Thoracic aorta (tissue), 2 donors: ENCODE results near the gene PITRM1. TPM values are rescaled to one million over a fixed set of nuclear protein-coding genes. Genes with fewer than 3 reads are reported as not detected.

ENCODE experiments used
- ATAC-seq: fragments of 150-250 bp; one replicate; pipeline ENCODE4 v1.8.0; 2017; ENCODE audit warnings: low read depth; ENCODE audit not compliant: insufficient number of reproducible peaks, low FRiP score
- DNase-seq: peaks from one replicate; pipeline ENCODE4 v3.0.0-alpha.2; 2020; ENCODE audit warnings: low spot score
- H3K27ac ChIP-seq, 2 donors: fragments of 200-600 bp; sonication (generic); 1 replicate in 1 of 2; 2 replicates in 1 of 2; pipeline ENCODE4 v1.5.1; 2016; ENCODE audit warnings: mild to moderate bottlenecking in 2 of 2, moderate library complexity in 2 of 2
- H3K27me3 ChIP-seq: fragments of 200-600 bp; sonication (generic); replicated peaks from 2 replicates; pipeline ENCODE4 v1.6.0; 2016; ENCODE audit warnings: mild to moderate bottlenecking; ENCODE audit not compliant: insufficient read depth
- H3K36me3 ChIP-seq: fragments of 200-600 bp; sonication (generic); one replicate; pipeline ENCODE4 v1.5.1; 2016
- H3K4me1 ChIP-seq, 2 donors: fragments of 200-600 bp; sonication (generic); 1 replicate in 1 of 2; 2 replicates in 1 of 2; pipeline versions ENCODE4 v1.5.1 to v1.6.0; 2016; ENCODE audit warnings: low read depth in 2 of 2, mild to moderate bottlenecking in 1 of 2; ENCODE audit not compliant: control insufficient read depth in 1 of 2
- H3K4me3 ChIP-seq: fragments of 200-600 bp; sonication (generic); 2 replicates; pipeline ENCODE4 v1.5.1; 2016; ENCODE audit warnings: mild to moderate bottlenecking
- H3K9me3 ChIP-seq: fragments of 200-600 bp; sonication (generic); 2 replicates; pipeline ENCODE4 v1.5.1; 2016
- CTCF ChIP-seq: fragments of 200-600 bp; sonication (generic); IDR thresholded peaks from one replicate; pipeline ENCODE4 v1.5.1; 2019; ENCODE audit warnings: antibody characterized with exemption
- total RNA-seq, 2 donors: library from RNA; depleted of rRNA; stranded (reverse); fragments of >200 nt; gene quantifications; one replicate each; pipeline versions ENCODE4 v1.1.0 to v1.2.3, GENCODE V29; 2016

Gene PITRM1
- total RNA-seq, 2 donors from 2014 or later, result 104 to 125 TPM

- Histone ChIP-seq H3K9me3 (no peaks in the 10 kb centered on the region), H3K27me3 (no peaks in the 10 kb centered on the region), H3K36me3 (no peaks in the 10 kb centered on the region), H3K27ac (no peak overlapping the region), H3K4me3 (no peak overlapping the region), H3K4me1 (no peaks in the 10 kb centered on the region)
- DNase-seq (no peak), ATAC-seq (no peak)
- TF ChIP-seq CTCF, result no peak
Measured at GRCh38 chr10:3217301-3217700, 44.7 kb upstream of the PITRM1 start.

- Histone ChIP-seq H3K4me3 (no peak overlapping the region), H3K36me3 (no peaks in the 10 kb centered on the region), H3K27ac (no peak overlapping the region), H3K9me3 (no peaks in the 10 kb centered on the region), H3K4me1 (no peaks in the 10 kb centered on the region), H3K27me3 (no peaks in the 10 kb centered on the region)
- DNase-seq (no peak), ATAC-seq (no peak)
- no peak for TF ChIP-seq CTCF
Measured at GRCh38 chr10:3215153-3215775, 42.7 kb upstream of the PITRM1 start.

- ATAC-seq, result no peak
- Histone ChIP-seq H3K4me1 (no peaks in the 10 kb centered on the region), H3K27ac (no peak overlapping the region), H3K27me3 (no peaks in the 10 kb centered on the region), H3K9me3 (no peaks in the 10 kb centered on the region), H3K36me3 (no peaks in the 10 kb centered on the region), H3K4me3 (no peak overlapping the region)
- DNase-seq, result no peak
- no peak for TF ChIP-seq CTCF
Measured at GRCh38 chr10:3213758-3214515, 41.4 kb upstream of the PITRM1 start.

GRCh38 chr10:3213208-3213607 lies 40.6 kb upstream of the PITRM1 start:
- Histone ChIP-seq H3K4me3 (no peak overlapping the region), H3K27me3 (no peaks in the 10 kb centered on the region), H3K4me1 (no peaks in the 10 kb centered on the region), H3K9me3 (no peaks in the 10 kb centered on the region), H3K27ac (no peak overlapping the region), H3K36me3 (no peaks in the 10 kb centered on the region)
- ATAC-seq (no peak), DNase-seq (no peak)
- no peak for TF ChIP-seq CTCF

- Histone ChIP-seq H3K27ac (no peak overlapping the region), H3K9me3 (no peaks in the 10 kb centered on the region), H3K4me1 (no peaks in the 10 kb centered on the region), H3K27me3 (no peaks in the 10 kb centered on the region), H3K36me3 (no peaks in the 10 kb centered on the region), H3K4me3 (no peak overlapping the region)
- no peak for TF ChIP-seq CTCF
- ATAC-seq (no peak), DNase-seq (no peak)
Measured at GRCh38 chr10:3210251-3210877, 37.8 kb upstream of the PITRM1 start.
